GM23338 (cell line): ENCODE data around the gene MYO3B.

Experiments used
- CREB1 ChIP-seq: fragments of 250-450 bp; sonication (Bioruptor Pico); IDR thresholded peaks from 2 replicates; pipeline ENCODE4 v1.5.0; 2020; ENCODE audit warnings: low read depth, mild to moderate bottlenecking, moderate library complexity
- EZH2 ChIP-seq: fragments of 200-600 bp; sonication (generic); IDR thresholded peaks from one replicate; pipeline ENCODE4 v1.8.0; 2017; ENCODE audit warnings: antibody characterized with exemption, mild to moderate bottlenecking, low read depth; ENCODE audit not compliant: unreplicated experiment
- EZH2phosphoT487 ChIP-seq: fragments of 200-600 bp; sonication (generic); IDR thresholded peaks from one replicate; pipeline ENCODE4 v1.8.1; 2018; ENCODE audit warnings: antibody characterized with exemption; ENCODE audit not compliant: unreplicated experiment
- JUNB ChIP-seq: IDR thresholded peaks from one replicate; pipeline ENCODE4 v1.6.1; 2016; ENCODE audit warnings: antibody characterized with exemption; ENCODE audit not compliant: unreplicated experiment
- NANOG ChIP-seq: IDR thresholded peaks from 2 replicates; pipeline ENCODE4 v1.6.1; 2016; ENCODE audit warnings: antibody characterized with exemption, borderline replicate concordance
- POLR2AphosphoS5 ChIP-seq: IDR thresholded peaks from 2 replicates; pipeline ENCODE4 v1.6.1; 2016; ENCODE audit warnings: antibody characterized with exemption, low read depth
- STAT1 ChIP-seq: IDR thresholded peaks from one replicate; pipeline ENCODE4 v1.6.1; 2016; ENCODE audit warnings: antibody characterized with exemption; ENCODE audit not compliant: unreplicated experiment
- ZNF331 ChIP-seq: fragments of 250-450 bp; sonication (Bioruptor Pico); IDR thresholded peaks from 2 replicates; pipeline ENCODE4 v1.5.0; 2020; ENCODE audit warnings: low read depth, mild to moderate bottlenecking, moderate library complexity
- TF ChIP-seq, protein P1 (sequence below), 2 experiments: fragments of 200-600 bp in 1 of 2; sonication (generic) in 1 of 2; conservative IDR thresholded peaks; 2 replicates each; pipeline versions ENCODE4 v1.5.1 to v1.6.1; 2016 to 2017; ENCODE audit warnings: antibody characterized with exemption in 2 of 2, low read depth in 2 of 2, mild to moderate bottlenecking in 2 of 2, moderate library complexity in 1 of 2
- TF ChIP-seq, protein P2 (sequence below): IDR thresholded peaks from 2 replicates; pipeline ENCODE4 v1.6.1; 2016; ENCODE audit warnings: antibody characterized with exemption
- TF ChIP-seq, protein P3 (sequence below): IDR thresholded peaks from one replicate; pipeline ENCODE4 v1.6.1; 2018; ENCODE audit warnings: antibody characterized with exemption; ENCODE audit not compliant: unreplicated experiment
- TF ChIP-seq, protein P4 (sequence below): fragments of 250-450 bp; sonication (Bioruptor Pico); IDR thresholded peaks from 2 replicates; pipeline ENCODE4 v1.5.0; 2020; ENCODE audit warnings: mild to moderate bottlenecking, moderate library complexity

DNA sequence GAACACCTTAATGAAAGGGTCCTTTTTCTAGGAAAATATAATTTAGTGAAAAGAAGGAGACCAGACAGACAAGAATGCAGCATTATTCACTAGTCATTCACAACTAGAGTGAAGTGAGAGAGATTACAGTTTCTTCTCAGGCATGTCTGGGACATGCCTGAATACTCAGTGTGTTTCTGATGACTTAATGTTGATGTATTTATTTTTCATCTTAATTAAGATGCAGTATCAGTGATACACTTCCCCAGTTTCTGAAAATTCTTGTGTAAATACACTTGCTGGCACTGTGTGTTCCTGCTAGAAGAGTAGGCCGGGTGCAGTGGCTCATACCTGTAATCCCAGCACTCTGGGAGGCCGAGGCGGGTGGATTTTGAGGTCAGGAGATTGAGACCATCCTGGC lies 143.6 kb downstream of the MYO3B start:
- TF ChIP-seq, protein P1, sequence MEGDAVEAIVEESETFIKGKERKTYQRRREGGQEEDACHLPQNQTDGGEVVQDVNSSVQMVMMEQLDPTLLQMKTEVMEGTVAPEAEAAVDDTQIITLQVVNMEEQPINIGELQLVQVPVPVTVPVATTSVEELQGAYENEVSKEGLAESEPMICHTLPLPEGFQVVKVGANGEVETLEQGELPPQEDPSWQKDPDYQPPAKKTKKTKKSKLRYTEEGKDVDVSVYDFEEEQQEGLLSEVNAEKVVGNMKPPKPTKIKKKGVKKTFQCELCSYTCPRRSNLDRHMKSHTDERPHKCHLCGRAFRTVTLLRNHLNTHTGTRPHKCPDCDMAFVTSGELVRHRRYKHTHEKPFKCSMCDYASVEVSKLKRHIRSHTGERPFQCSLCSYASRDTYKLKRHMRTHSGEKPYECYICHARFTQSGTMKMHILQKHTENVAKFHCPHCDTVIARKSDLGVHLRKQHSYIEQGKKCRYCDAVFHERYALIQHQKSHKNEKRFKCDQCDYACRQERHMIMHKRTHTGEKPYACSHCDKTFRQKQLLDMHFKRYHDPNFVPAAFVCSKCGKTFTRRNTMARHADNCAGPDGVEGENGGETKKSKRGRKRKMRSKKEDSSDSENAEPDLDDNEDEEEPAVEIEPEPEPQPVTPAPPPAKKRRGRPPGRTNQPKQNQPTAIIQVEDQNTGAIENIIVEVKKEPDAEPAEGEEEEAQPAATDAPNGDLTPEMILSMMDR (conservative IDR thresholded peaks at IDR 0.05; ENCODE audit: low read depth in 2 of 2) = no peak
- TF ChIP-seq POLR2AphosphoS5 (no peak), CREB1 (CRISPR knock-in tag) (no peak), EZH2 (no peak), JUNB (no peak), EZH2phosphoT487 (no peak), ZNF331 (CRISPR knock-in tag) (no peak), STAT1 (no peak), NANOG (no peak)
- TF ChIP-seq, protein P2, sequence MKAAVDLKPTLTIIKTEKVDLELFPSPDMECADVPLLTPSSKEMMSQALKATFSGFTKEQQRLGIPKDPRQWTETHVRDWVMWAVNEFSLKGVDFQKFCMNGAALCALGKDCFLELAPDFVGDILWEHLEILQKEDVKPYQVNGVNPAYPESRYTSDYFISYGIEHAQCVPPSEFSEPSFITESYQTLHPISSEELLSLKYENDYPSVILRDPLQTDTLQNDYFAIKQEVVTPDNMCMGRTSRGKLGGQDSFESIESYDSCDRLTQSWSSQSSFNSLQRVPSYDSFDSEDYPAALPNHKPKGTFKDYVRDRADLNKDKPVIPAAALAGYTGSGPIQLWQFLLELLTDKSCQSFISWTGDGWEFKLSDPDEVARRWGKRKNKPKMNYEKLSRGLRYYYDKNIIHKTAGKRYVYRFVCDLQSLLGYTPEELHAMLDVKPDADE = no peak
- TF ChIP-seq, protein P3, sequence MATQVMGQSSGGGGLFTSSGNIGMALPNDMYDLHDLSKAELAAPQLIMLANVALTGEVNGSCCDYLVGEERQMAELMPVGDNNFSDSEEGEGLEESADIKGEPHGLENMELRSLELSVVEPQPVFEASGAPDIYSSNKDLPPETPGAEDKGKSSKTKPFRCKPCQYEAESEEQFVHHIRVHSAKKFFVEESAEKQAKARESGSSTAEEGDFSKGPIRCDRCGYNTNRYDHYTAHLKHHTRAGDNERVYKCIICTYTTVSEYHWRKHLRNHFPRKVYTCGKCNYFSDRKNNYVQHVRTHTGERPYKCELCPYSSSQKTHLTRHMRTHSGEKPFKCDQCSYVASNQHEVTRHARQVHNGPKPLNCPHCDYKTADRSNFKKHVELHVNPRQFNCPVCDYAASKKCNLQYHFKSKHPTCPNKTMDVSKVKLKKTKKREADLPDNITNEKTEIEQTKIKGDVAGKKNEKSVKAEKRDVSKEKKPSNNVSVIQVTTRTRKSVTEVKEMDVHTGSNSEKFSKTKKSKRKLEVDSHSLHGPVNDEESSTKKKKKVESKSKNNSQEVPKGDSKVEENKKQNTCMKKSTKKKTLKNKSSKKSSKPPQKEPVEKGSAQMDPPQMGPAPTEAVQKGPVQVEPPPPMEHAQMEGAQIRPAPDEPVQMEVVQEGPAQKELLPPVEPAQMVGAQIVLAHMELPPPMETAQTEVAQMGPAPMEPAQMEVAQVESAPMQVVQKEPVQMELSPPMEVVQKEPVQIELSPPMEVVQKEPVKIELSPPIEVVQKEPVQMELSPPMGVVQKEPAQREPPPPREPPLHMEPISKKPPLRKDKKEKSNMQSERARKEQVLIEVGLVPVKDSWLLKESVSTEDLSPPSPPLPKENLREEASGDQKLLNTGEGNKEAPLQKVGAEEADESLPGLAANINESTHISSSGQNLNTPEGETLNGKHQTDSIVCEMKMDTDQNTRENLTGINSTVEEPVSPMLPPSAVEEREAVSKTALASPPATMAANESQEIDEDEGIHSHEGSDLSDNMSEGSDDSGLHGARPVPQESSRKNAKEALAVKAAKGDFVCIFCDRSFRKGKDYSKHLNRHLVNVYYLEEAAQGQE = no peak
- TF ChIP-seq, protein P4, sequence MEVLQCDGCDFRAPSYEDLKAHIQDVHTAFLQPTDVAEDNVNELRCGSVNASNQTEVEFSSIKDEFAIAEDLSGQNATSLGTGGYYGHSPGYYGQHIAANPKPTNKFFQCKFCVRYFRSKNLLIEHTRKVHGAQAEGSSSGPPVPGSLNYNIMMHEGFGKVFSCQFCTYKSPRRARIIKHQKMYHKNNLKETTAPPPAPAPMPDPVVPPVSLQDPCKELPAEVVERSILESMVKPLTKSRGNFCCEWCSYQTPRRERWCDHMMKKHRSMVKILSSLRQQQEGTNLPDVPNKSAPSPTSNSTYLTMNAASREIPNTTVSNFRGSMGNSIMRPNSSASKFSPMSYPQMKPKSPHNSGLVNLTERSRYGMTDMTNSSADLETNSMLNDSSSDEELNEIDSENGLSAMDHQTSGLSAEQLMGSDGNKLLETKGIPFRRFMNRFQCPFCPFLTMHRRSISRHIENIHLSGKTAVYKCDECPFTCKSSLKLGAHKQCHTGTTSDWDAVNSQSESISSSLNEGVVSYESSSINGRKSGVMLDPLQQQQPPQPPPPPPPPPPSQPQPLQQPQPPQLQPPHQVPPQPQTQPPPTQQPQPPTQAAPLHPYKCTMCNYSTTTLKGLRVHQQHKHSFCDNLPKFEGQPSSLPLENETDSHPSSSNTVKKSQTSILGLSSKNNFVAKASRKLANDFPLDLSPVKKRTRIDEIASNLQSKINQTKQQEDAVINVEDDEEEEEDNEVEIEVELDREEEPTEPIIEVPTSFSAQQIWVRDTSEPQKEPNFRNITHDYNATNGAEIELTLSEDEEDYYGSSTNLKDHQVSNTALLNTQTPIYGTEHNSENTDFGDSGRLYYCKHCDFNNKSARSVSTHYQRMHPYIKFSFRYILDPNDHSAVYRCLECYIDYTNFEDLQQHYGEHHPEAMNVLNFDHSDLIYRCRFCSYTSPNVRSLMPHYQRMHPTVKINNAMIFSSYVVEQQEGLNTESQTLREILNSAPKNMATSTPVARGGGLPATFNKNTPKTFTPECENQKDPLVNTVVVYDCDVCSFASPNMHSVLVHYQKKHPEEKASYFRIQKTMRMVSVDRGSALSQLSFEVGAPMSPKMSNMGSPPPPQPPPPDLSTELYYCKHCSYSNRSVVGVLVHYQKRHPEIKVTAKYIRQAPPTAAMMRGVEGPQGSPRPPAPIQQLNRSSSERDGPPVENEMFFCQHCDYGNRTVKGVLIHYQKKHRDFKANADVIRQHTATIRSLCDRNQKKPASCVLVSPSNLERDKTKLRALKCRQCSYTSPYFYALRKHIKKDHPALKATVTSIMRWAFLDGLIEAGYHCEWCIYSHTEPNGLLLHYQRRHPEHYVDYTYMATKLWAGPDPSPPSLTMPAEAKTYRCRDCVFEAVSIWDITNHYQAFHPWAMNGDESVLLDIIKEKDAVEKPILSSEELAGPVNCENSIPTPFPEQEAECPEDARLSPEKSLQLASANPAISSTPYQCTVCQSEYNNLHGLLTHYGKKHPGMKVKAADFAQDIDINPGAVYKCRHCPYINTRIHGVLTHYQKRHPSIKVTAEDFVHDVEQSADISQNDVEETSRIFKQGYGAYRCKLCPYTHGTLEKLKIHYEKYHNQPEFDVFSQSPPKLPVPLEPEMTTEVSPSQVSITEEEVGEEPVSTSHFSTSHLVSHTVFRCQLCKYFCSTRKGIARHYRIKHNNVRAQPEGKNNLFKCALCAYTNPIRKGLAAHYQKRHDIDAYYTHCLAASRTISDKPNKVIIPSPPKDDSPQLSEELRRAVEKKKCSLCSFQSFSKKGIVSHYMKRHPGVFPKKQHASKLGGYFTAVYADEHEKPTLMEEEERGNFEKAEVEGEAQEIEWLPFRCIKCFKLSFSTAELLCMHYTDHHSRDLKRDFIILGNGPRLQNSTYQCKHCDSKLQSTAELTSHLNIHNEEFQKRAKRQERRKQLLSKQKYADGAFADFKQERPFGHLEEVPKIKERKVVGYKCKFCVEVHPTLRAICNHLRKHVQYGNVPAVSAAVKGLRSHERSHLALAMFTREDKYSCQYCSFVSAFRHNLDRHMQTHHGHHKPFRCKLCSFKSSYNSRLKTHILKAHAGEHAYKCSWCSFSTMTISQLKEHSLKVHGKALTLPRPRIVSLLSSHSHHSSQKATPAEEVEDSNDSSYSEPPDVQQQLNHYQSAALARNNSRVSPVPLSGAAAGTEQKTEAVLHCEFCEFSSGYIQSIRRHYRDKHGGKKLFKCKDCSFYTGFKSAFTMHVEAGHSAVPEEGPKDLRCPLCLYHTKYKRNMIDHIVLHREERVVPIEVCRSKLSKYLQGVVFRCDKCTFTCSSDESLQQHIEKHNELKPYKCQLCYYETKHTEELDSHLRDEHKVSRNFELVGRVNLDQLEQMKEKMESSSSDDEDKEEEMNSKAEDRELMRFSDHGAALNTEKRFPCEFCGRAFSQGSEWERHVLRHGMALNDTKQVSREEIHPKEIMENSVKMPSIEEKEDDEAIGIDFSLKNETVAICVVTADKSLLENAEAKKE (CRISPR knock-in tag) = no peak
